ENCODE results near the gene ARL13A. TPM values are rescaled to one million over a fixed set of nuclear protein-coding genes. Genes with fewer than 3 reads are reported as not detected.

ARL13A gene
- total RNA-seq, 1 experiment from 2014 or later = not detected

DNA sequence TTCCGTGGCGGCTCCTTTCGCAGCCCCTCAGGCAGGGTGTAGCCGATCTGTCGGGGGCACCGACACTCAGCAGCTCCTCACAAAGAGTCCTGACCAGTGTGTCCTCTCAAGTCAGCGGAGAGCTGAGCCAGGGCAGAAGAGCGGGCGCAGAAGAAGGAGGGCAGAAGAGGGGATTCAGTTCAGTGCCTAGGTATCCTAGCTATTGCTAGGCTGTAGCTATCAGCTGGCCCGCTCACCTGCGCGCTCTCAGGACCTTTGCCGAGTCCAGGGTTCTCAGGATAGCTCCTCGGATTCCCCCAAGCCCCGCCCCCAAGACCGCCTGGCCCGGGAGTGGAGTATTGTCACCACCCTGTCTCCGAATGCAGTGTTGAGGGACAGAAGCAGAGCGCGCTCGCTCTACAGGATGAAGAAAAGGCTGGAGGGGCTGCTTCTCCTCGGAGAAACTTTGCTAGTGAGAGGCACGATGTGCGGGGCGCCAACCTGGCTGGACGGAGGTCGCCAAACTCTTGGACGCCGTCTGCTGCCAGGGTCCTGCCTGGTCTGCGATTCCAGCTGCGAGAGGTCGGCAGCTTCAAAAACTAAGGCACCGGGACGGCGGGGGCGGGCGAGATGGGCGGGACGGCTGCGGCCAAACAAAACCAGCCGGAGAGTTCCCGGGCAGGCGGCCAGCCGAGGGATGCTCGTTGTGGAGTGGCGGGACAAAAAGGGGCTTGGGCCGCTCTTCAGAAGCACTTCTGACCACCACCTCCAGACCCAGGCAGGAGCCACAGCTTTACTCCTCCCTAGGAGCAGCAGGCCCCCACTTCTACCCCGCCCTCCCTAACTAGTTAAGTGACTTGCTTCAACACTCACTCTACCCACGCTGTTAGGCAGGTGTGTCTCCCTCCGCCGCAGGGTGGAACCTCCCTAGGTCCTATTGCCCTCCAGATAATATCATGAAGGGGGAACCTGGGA lies 40.6 kb upstream of the ARL13A start, which contains the start of gene XKRX:
Gene XKRX (minus strand): TSS at position 258 of the 954 bp plus-strand sequence. CDS start 613 bp downstream, outside the sequence.
- Histone ChIP-seq H3K79me2 (ENCODE audit: low read depth) (no peaks in the 10 kb centered on the region), H3K36me3 (ENCODE audit: low read depth) (no peaks in the 10 kb centered on the region), H2AFZ (peak within 1 kb of the TSS; percentile 81), H3K9me3 (ENCODE audit: insufficient read depth, low read depth) (no peaks in the 10 kb centered on the region), H4K20me1 (ENCODE audit: insufficient read depth) (no peaks in the 10 kb centered on the region), H3K4me1 (replicated peaks; ENCODE audit: insufficient read depth) (peaks cover 29% of the 10 kb centered on the region), H3K4me2 (peak within 1 kb of the TSS; percentile 85), H3K4me3 (peak within 1 kb of the TSS; percentile 65), H3K27me3 (ENCODE audit: insufficient read depth, low read depth) (no peaks in the 10 kb centered on the region), H3K27ac (0 out of 2 replicates have a peak within 1 kb of the TSS, but pooled peaks have one; percentile 5), H3K9me2 (ENCODE audit: insufficient read depth) (no peaks in the 10 kb centered on the region), H3F3A (ENCODE audit: insufficient read depth, low read depth) (peaks cover 3% of the 10 kb centered on the region; the same call in 1 of the 2 replicates)
- intact Hi-C loops (cut with micrococcal nuclease; ENCODE audit: unreplicated experiment) = loop anchor here (1.0 kb wide), 2 partner anchors 34 to 51 kb away; no protein-coding TSS in a partner anchor
- TF ChIP-seq EZH2 (IDR thresholded peaks at IDR 0.05; ENCODE audit: low read depth) = no peak
- no peak for TF ChIP-seq CTCF (conservative IDR thresholded peaks at IDR 0.05)
- ChIA-PET POLR2A (ENCODE audit: unreplicated experiment) (interaction anchor here (0.7 to 0.8 kb wide), 3 partner anchors 17 to 280 kb away, joined by 3 to 9 read pairs (median 4); no protein-coding TSS in a partner anchor), CTCF (interaction anchor here (0.6 kb wide), 2 partner anchors 86 to 443 kb away, joined by 5 to 12 read pairs; no protein-coding TSS in a partner anchor)
- TSS peak; percentile 23 for BruUV-seq (replicated peaks)
- DNase-seq = peak; percentile 73 to 76

- Histone ChIP-seq H3K9me3 (ENCODE audit: insufficient read depth, low read depth) (no peaks in the 10 kb centered on the region), H3K27ac (no peak overlapping the region), H2AFZ (no peak overlapping the region), H3K4me1 (replicated peaks; ENCODE audit: insufficient read depth) (peaks cover 25% of the 10 kb centered on the region), H3K9me2 (ENCODE audit: insufficient read depth) (no peaks in the 10 kb centered on the region), H3K4me3 (no peak overlapping the region), H4K20me1 (ENCODE audit: insufficient read depth) (no peaks in the 10 kb centered on the region), H3K79me2 (ENCODE audit: low read depth) (no peaks in the 10 kb centered on the region), H3K36me3 (ENCODE audit: low read depth) (no peaks in the 10 kb centered on the region), H3K4me2 (no peak overlapping the region), H3K27me3 (ENCODE audit: insufficient read depth, low read depth) (no peaks in the 10 kb centered on the region), H3F3A (ENCODE audit: insufficient read depth, low read depth) (peaks cover 3% of the 10 kb centered on the region; the same call in 1 of the 2 replicates)
- BruUV-seq (replicated peaks) = no TSS peak
- POLR2A ChIA-PET (ENCODE audit: unreplicated experiment) = no interaction called here
- DNase-seq = no peak
- TF ChIP-seq CTCF (conservative IDR thresholded peaks at IDR 0.05) (no peak), EZH2 (IDR thresholded peaks at IDR 0.05; ENCODE audit: low read depth) (no peak)
- intact Hi-C loops (cut with micrococcal nuclease; ENCODE audit: unreplicated experiment) = no loop called here
- CTCF ChIA-PET = no interaction called here
Measured at GRCh38 chrX:100931218-100931924, 38.1 kb upstream of the ARL13A start.

- Histone ChIP-seq H3K4me1 (replicated peaks; ENCODE audit: insufficient read depth) (peaks cover 21% of the 10 kb centered on the region), H3K27ac (no peak overlapping the region), H3K4me2 (no peak overlapping the region), H3K4me3 (no peak overlapping the region), H3K9me2 (ENCODE audit: insufficient read depth) (no peaks in the 10 kb centered on the region), H4K20me1 (ENCODE audit: insufficient read depth) (no peaks in the 10 kb centered on the region), H3K27me3 (ENCODE audit: insufficient read depth, low read depth) (no peaks in the 10 kb centered on the region), H2AFZ (no peak overlapping the region), H3K36me3 (ENCODE audit: low read depth) (no peaks in the 10 kb centered on the region), H3F3A (ENCODE audit: insufficient read depth, low read depth) (no peaks in the 10 kb centered on the region; the same call in 1 of the 2 replicates), H3K9me3 (ENCODE audit: insufficient read depth, low read depth) (no peaks in the 10 kb centered on the region), H3K79me2 (ENCODE audit: low read depth) (no peaks in the 10 kb centered on the region)
- TF ChIP-seq CTCF (conservative IDR thresholded peaks at IDR 0.05) (no peak), EZH2 (IDR thresholded peaks at IDR 0.05; ENCODE audit: low read depth) (no peak)
- ChIA-PET POLR2A (ENCODE audit: unreplicated experiment) (no interaction called here), CTCF (no interaction called here)
- no TSS peak for BruUV-seq (replicated peaks)
- no peak for DNase-seq
- intact Hi-C loops (cut with micrococcal nuclease; ENCODE audit: unreplicated experiment) = no loop called here
Measured at GRCh38 chrX:100931925-100932285, 37.6 kb upstream of the ARL13A start.

All from PC-9 (cell line).